HG02884 (cell line): ENCODE measurements around the gene ITCH.

Source experiments
- ATAC-seq: cut with Tn5 transposase; IDR thresholded peaks from one replicate; pipeline ENCODE4 v1.9.1; 2021; ENCODE audit warnings: mild to moderate bottlenecking, moderate library complexity; ENCODE audit not compliant: unreplicated experiment

ITCH gene

GRCh38 chr20:34544109-34544796 is 181.2 kb downstream of the ITCH start:
- ATAC-seq, result no peak

- no peak for ATAC-seq
Observed at GRCh38 chr20:34546751-34547181, 183.7 kb downstream of the ITCH start.

- ATAC-seq, result no peak
Observed at GRCh38 chr20:34547844-34548613, 185.0 kb downstream of the ITCH start.

- no peak for ATAC-seq
Observed at GRCh38 chr20:34549291-34549928, 186.3 kb downstream of the ITCH start.

- ATAC-seq, result no peak
Observed at GRCh38 chr20:34549929-34550305, 186.8 kb downstream of the ITCH start.

GRCh38 chr20:34552569-34552968 is 189.5 kb downstream of the ITCH start:
- no peak for ATAC-seq

- ATAC-seq, result no peak
Observed at GRCh38 chr20:34553366-34553867, 190.3 kb downstream of the ITCH start.

- ATAC-seq, result no peak
Observed at GRCh38 chr20:34557936-34558319, 194.9 kb downstream of the ITCH start.

GRCh38 chr20:34558320-34559218 is 195.5 kb downstream of the ITCH start, which contains the start of gene MAP1LC3A:
TSS of gene MAP1LC3A (plus strand) at chr20:34558718. CDS start at chr20:34558869, 151 bp downstream.
- no peak for ATAC-seq

GRCh38 chr20:34559311-34560140 is 196.5 kb downstream of the ITCH start:
- no peak for ATAC-seq

- no peak for ATAC-seq
Observed at GRCh38 chr20:34560141-34560523, 197.1 kb downstream of the ITCH start.

GRCh38 chr20:34560614-34561013 is 197.5 kb downstream of the ITCH start:
- no peak for ATAC-seq
